ENCODE measurements around the gene MKI67. TPM values are rescaled to one million over a fixed set of nuclear protein-coding genes. Genes with fewer than 3 reads are reported as not detected.
A peak's percentile ranks its signal among the peaks of the same experiment; 100 is the strongest.

Gene MKI67
- total and polyA plus RNA-seq, 2 experiments from 2014 or later = 7.9 to 63.6 TPM

DNA sequence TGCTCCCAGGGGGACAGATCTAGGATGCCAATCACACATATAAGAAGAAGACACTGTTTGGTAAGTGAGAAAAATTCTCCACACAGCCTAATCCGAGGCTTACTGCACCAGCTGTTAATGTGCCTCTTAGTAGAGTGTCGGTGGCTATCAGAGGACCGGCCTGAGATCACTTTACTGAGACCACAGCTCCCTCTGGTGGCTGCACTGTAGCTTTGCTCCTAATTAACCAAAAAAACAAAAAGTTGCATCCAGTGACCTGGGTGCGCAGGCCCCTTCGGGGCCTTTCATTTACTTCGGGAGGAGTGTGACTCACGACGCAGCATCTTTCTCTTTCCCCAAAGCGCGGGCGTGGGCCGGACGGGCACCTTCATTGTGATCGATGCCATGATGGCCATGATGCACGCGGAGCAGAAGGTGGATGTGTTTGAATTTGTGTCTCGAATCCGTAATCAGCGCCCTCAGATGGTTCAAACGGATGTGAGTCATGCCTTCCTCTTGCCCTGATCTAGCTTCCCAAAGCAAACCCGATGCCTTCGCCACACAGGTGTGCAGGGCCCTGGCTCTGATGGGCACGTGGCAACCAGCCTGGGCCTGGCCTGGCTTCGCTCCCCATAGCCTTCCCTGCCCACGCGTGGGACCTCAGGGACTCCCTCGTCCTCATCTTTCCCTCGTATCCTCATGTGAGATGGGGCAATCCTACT lies 56.7 kb downstream of the MKI67 start:
- TF ChIP-seq, protein P1, sequence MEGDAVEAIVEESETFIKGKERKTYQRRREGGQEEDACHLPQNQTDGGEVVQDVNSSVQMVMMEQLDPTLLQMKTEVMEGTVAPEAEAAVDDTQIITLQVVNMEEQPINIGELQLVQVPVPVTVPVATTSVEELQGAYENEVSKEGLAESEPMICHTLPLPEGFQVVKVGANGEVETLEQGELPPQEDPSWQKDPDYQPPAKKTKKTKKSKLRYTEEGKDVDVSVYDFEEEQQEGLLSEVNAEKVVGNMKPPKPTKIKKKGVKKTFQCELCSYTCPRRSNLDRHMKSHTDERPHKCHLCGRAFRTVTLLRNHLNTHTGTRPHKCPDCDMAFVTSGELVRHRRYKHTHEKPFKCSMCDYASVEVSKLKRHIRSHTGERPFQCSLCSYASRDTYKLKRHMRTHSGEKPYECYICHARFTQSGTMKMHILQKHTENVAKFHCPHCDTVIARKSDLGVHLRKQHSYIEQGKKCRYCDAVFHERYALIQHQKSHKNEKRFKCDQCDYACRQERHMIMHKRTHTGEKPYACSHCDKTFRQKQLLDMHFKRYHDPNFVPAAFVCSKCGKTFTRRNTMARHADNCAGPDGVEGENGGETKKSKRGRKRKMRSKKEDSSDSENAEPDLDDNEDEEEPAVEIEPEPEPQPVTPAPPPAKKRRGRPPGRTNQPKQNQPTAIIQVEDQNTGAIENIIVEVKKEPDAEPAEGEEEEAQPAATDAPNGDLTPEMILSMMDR (IDR thresholded peaks at IDR 0.05; ENCODE audit: low read depth, low read length) = peak; percentile 76
- Histone ChIP-seq H3K27me3 (no peaks in the 10 kb centered on the region), H3K9me3 (ENCODE audit: low read depth) (no peaks in the 10 kb centered on the region), H3K4me3 (no peak overlapping the region), H3K36me3 (no peaks in the 10 kb centered on the region), H3K4me1 (ENCODE audit: low read depth) (peaks cover 4% of the 10 kb centered on the region), H3K27ac (no peak overlapping the region)
- peak; percentile 84 to 89 for DNase-seq (ENCODE audit: low read depth in 1 of 2, low spot score in 1 of 2)

DNA sequence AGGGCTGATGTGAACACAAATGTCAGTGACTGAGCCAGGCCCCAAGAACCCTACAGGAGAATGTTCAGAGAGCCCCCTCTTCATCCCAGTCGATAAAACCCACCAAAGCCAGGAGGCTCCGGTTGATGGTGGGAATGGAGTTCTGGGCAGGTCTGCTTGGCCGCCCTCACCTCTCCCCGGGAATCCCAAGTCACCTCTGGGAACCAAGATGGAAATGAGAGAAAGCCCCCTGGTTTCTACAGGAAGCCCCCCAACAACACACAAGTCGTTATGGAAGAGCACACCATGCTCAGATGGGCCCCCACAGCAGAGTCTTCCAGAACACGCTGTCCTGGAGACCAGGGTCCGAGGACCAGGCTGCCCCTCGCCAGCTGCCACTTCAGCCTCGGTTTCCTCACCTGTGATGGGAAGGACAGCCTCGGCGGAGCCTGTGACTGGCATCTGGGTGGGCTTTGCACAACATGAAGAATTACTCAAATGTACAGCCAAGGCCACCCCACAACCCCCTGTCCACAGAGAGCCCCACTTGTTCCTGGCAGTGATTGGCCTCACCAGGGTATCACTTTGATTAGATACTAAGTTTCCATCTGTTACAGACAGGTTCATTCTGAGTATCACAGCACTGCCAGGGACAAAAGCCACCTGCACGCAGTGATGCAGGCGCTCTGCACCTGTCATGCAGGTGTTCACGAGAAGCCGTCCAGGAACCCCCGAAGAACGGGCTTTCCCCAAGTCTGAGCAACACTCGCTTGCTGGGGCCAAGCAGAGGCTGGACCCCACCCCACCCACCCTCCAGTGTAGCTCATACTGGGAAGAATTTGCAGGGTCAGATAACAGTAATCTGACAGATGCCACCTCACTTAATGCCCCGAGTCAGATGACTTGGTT lies 57.6 kb downstream of the MKI67 start:
- H3K27me3 ChIP-seq = no peaks in the 10 kb centered on the region
- no peak overlapping the region for H3K27ac ChIP-seq
- no peak overlapping the region for H3K4me3 ChIP-seq
- no peak for DNase-seq (ENCODE audit: low read depth in 1 of 2, low spot score in 1 of 2)
- no peaks in the 10 kb centered on the region for H3K9me3 ChIP-seq (ENCODE audit: low read depth)
- peaks cover 12% of the 10 kb centered on the region for H3K4me1 ChIP-seq (ENCODE audit: low read depth)
- no peaks in the 10 kb centered on the region for H3K36me3 ChIP-seq
- TF ChIP-seq, protein P1 (IDR thresholded peaks at IDR 0.05; ENCODE audit: low read depth, low read length) = no peak

DNA sequence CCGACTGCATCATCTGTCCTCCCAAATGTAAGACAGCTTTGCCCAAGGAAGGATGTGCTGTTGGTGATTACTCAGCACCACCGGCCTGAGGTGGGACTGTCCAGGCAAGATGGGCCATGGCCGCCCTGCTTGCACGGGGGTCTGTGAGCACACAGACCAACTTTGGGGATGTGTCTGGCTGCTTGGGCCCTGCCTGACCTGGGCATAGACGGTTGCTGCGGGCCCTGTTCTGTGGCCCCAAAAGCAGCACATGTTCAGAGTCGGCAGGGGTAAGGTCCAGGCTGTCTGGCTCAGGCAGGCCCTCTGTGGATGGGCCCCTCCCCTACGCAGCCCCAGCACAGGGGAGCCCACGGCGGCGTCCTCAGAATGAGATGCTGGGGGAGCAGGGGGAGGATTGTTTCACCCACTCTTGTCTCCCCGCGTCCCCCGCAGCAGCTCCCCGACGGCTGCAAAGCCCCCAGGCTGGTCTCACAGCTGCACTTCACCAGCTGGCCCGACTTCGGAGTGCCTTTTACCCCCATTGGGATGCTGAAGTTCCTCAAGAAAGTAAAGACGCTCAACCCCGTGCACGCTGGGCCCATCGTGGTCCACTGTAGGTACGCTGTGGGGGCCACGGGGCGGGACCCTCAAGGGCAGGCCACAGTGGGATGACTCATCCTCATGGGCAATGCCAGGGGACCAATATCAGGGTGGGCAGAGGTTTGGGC lies 58.4 kb downstream of the MKI67 start:
- DNase-seq (ENCODE audit: low read depth in 1 of 2, low spot score in 1 of 2) = no peak
- Histone ChIP-seq H3K4me3 (no peak overlapping the region), H3K4me1 (ENCODE audit: low read depth) (peaks cover 20% of the 10 kb centered on the region), H3K27me3 (no peaks in the 10 kb centered on the region), H3K36me3 (no peaks in the 10 kb centered on the region), H3K9me3 (ENCODE audit: low read depth) (no peaks in the 10 kb centered on the region), H3K27ac (no peak overlapping the region)
- TF ChIP-seq, protein P1 (IDR thresholded peaks at IDR 0.05; ENCODE audit: low read depth, low read length) = no peak

DNA sequence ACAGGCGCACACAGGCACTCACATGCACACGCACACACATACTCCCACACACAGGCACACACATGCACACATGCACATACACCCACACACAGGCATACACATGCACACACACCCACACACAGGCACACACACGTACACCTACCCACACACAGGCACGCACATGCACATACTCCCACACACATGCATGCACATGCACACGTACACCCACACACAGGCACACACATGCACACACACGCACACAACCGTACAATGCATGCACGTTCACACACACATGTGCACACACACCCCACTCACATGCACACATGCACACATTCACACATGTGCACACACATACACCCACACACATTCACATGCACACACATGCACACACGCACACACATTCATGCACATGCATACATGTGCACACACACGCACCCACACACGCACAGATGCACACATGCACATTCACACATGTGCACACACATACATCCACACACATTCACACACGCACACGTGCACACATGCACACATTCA lies 59.3 kb downstream of the MKI67 start:
- Histone ChIP-seq H3K4me1 (ENCODE audit: low read depth) (peaks cover 29% of the 10 kb centered on the region), H3K4me3 (no peak overlapping the region), H3K27me3 (no peaks in the 10 kb centered on the region), H3K27ac (no peak overlapping the region), H3K9me3 (ENCODE audit: low read depth) (no peaks in the 10 kb centered on the region), H3K36me3 (no peaks in the 10 kb centered on the region)
- TF ChIP-seq, protein P1 (IDR thresholded peaks at IDR 0.05; ENCODE audit: low read depth, low read length) = no peak
- DNase-seq (ENCODE audit: low read depth in 1 of 2, low spot score in 1 of 2) = no peak

DNA sequence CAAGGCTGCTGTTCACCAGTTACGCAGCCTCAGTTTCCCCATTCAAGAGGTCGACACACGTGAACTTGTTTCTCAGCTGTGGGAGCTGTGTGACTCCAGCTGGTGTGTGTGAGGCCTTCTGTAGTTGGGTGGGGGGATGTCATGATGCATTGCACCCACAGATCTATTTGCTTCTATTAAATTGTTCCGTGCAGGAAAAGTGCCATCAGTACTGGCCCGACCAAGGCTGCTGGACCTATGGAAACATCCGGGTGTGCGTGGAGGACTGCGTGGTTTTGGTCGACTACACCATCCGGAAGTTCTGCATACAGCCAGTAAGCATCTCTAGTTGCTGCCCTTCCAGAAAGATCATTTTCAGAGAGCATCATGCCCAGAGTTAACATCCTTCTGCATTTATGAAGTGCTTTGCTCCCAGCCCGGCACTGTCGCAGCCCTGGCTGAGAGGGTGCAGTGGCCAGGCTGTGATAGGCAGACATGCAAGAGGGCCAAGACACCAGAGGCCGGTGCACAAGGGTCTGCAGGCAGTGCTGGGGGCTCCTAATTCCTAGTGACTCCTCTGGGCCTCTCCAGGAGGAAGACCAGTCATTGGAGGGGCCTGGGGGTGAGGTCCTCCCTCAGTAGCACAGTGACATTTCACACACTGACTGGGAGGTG lies 60.2 kb downstream of the MKI67 start:
- Histone ChIP-seq H3K27me3 (no peaks in the 10 kb centered on the region), H3K4me3 (no peak overlapping the region), H3K27ac (no peak overlapping the region), H3K9me3 (ENCODE audit: low read depth) (no peaks in the 10 kb centered on the region), H3K4me1 (ENCODE audit: low read depth) (peaks cover 33% of the 10 kb centered on the region), H3K36me3 (no peaks in the 10 kb centered on the region)
- TF ChIP-seq, protein P1 (IDR thresholded peaks at IDR 0.05; ENCODE audit: low read depth, low read length) = no peak
- DNase-seq (ENCODE audit: low read depth in 1 of 2, low spot score in 1 of 2) = no peak

All from cardiac muscle cell (in vitro differentiated cells and primary cell).